Endodermal cell (in vitro differentiated cells): ENCODE data around the gene BBS9. TPM values are rescaled to one million over a fixed set of nuclear protein-coding genes. Genes with fewer than 3 reads are reported as not detected.

Source experiments
- DNase-seq: peaks from one replicate; pipeline ENCODE4 v3.0.0-alpha.2; 2017
- H3K27ac ChIP-seq: 2 replicates; pipeline ENCODE4 v1.5.1; 2013; ENCODE audit warnings: mild to moderate bottlenecking, low read depth, low read length, moderate library complexity
- H3K27me3 ChIP-seq: 2 replicates; pipeline ENCODE4 v1.6.1; 2013; ENCODE audit warnings: mild to moderate bottlenecking, low read length, moderate library complexity; ENCODE audit not compliant: insufficient read depth, control insufficient read depth, poor library complexity, severe bottlenecking
- H3K36me3 ChIP-seq: 2 replicates; pipeline ENCODE4 v1.7.0; 2013; ENCODE audit warnings: mild to moderate bottlenecking, low read length, moderate library complexity; ENCODE audit not compliant: control insufficient read depth, insufficient read depth
- H3K4me1 ChIP-seq: one replicate; pipeline ENCODE4 v1.7.0; 2013; ENCODE audit warnings: low read length; ENCODE audit not compliant: control insufficient read depth, insufficient read depth
- H3K4me3 ChIP-seq: 2 replicates; pipeline ENCODE4 v1.5.1; 2013; ENCODE audit warnings: mild to moderate bottlenecking, low read length, moderate library complexity
- H3K9ac ChIP-seq: 2 replicates; pipeline ENCODE4 v1.6.1; 2013; ENCODE audit warnings: mild to moderate bottlenecking, low read length, moderate library complexity; ENCODE audit not compliant: poor library complexity, severe bottlenecking; ENCODE audit errors: extremely low read depth
- H3K9me3 ChIP-seq: 2 replicates; pipeline ENCODE4 v1.6.1; 2013; ENCODE audit warnings: mild to moderate bottlenecking, low read length, moderate library complexity; ENCODE audit not compliant: control insufficient read depth
- H3K27ac Mint-ChIP-seq: 2 replicates; pipeline ENCODE4 v1.8.0; 2020; ENCODE audit warnings: mixed read lengths
- H3K27me3 Mint-ChIP-seq: 2 replicates; pipeline ENCODE4 v1.8.0; 2021; ENCODE audit warnings: mild to moderate bottlenecking, mixed read lengths; ENCODE audit not compliant: insufficient read depth
- H3K36me3 Mint-ChIP-seq: 2 replicates; pipeline ENCODE4 v1.8.0; 2020; ENCODE audit warnings: low read depth, mixed read lengths
- H3K4me1 Mint-ChIP-seq: 2 replicates; pipeline ENCODE4 v1.8.0; 2020; ENCODE audit warnings: mixed read lengths
- H3K4me3 Mint-ChIP-seq: 2 replicates; pipeline ENCODE4 v1.8.0; 2020; ENCODE audit warnings: mild to moderate bottlenecking, moderate library complexity, mixed read lengths
- H3K9me3 Mint-ChIP-seq: 2 replicates; pipeline ENCODE4 v1.8.0; 2020; ENCODE audit warnings: mild to moderate bottlenecking, mixed read lengths
- WGBS, 2 experiments: methylation state at CpG; one replicate each; pipeline versions ENCODE4 v1.1.5 to v1.1.7; 2013; ENCODE audit warnings: missing lambda C conversion rate in 2 of 2, mixed read lengths in 1 of 2; ENCODE audit not compliant: insufficient coverage in 1 of 2, insufficient read length in 1 of 2; 5-methylcytosine and 5-hydroxymethylcytosine counted together
- total RNA-seq, 2 donors: library from RNA; stranded (reverse); fragmentation: NEBNext Ultra II Directional in 1 of 2; extraction: Animal tissue kit (Norgen Biotek cat#: 25700) in 1 of 2; gene quantifications; 2 replicates in 1 of 2; 3 replicates in 1 of 2; pipeline ENCODE4 v1.2.1, GENCODE V29; 2021
- TF ChIP-seq, protein P1 (sequence below): fragments of 200-600 bp; sonication (generic); conservative IDR thresholded peaks from 2 replicates; pipeline ENCODE4 v1.5.0; 2021; ENCODE audit warnings: antibody characterized with exemption, mild to moderate bottlenecking

Gene BBS9
- total RNA-seq, 2 donors from 2014 or later: 20.7 to 21.6 TPM

- no peaks in the 10 kb centered on the region for H3K27me3 ChIP-seq
- no peak overlapping the region for H3K4me3 ChIP-seq
- WGBS, 2 experiments: 93 to 100% methylated on average over 1 of the region's 2 CpGs
- H3K36me3 Mint-ChIP-seq: no peaks in the 10 kb centered on the region
- no peaks in the 10 kb centered on the region for H3K4me1 ChIP-seq
- no peak for DNase-seq
- TF ChIP-seq, protein P1, sequence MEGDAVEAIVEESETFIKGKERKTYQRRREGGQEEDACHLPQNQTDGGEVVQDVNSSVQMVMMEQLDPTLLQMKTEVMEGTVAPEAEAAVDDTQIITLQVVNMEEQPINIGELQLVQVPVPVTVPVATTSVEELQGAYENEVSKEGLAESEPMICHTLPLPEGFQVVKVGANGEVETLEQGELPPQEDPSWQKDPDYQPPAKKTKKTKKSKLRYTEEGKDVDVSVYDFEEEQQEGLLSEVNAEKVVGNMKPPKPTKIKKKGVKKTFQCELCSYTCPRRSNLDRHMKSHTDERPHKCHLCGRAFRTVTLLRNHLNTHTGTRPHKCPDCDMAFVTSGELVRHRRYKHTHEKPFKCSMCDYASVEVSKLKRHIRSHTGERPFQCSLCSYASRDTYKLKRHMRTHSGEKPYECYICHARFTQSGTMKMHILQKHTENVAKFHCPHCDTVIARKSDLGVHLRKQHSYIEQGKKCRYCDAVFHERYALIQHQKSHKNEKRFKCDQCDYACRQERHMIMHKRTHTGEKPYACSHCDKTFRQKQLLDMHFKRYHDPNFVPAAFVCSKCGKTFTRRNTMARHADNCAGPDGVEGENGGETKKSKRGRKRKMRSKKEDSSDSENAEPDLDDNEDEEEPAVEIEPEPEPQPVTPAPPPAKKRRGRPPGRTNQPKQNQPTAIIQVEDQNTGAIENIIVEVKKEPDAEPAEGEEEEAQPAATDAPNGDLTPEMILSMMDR: no peak
- H3K27me3 Mint-ChIP-seq: no peaks in the 10 kb centered on the region
- H3K27ac Mint-ChIP-seq: no peak overlapping the region
- no peaks in the 10 kb centered on the region for H3K36me3 ChIP-seq
- H3K9ac ChIP-seq: no peak overlapping the region
- H3K27ac ChIP-seq: no peak overlapping the region
- peaks cover 19% of the 10 kb centered on the region for H3K9me3 Mint-ChIP-seq
- peaks cover 9% of the 10 kb centered on the region for H3K9me3 ChIP-seq
- H3K4me3 Mint-ChIP-seq: no peak overlapping the region
- peaks cover 4% of the 10 kb centered on the region for H3K4me1 Mint-ChIP-seq
Measured at GRCh38 chr7:33619264-33619663, 489.9 kb downstream of the BBS9 start.

DNA sequence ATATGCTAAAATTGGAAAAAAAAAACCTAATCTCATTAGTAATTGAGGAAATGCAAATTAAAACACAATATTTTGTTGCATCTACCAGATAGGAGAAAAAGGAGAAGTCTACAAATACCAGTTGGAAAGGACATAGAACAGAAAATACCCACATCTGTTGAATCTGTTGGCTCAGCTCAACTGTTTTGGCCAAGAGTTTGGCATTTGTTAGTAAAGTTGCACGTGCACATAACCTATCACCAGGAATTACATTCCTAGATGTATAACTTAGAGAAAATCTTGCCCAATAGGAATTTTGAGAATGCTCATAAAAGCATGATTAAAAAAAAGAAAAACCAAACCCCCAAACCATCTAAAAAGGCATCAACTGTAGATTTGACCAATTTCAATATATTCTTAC, 493.9 kb downstream of the BBS9 start:
- DNase-seq: no peak
- no peaks in the 10 kb centered on the region for H3K36me3 ChIP-seq
- Mint-ChIP-seq H3K27me3 (no peaks in the 10 kb centered on the region), H3K4me3 (no peak overlapping the region), H3K9me3 (peaks cover 41% of the 10 kb centered on the region), H3K27ac (no peak overlapping the region), H3K36me3 (peaks cover 15% of the 10 kb centered on the region), H3K4me1 (peaks cover 3% of the 10 kb centered on the region)
- H3K27ac ChIP-seq: no peak overlapping the region
- TF ChIP-seq, protein P1: no peak
- WGBS, 2 experiments: 92% methylated on average over 1 of the region's 1 CpG; no CpG with 5 or more reads in 1 of the 2 experiments
- H3K4me3 ChIP-seq: no peak overlapping the region
- peaks cover 24% of the 10 kb centered on the region for H3K9me3 ChIP-seq
- H3K27me3 ChIP-seq: no peaks in the 10 kb centered on the region
- no peaks in the 10 kb centered on the region for H3K4me1 ChIP-seq
- no peak overlapping the region for H3K9ac ChIP-seq

GRCh38 chr7:33624215-33624614, 494.9 kb downstream of the BBS9 start:
- peaks cover 15% of the 10 kb centered on the region for H3K36me3 Mint-ChIP-seq
- TF ChIP-seq, protein P1: no peak
- H3K27me3 Mint-ChIP-seq: no peaks in the 10 kb centered on the region
- H3K4me3 Mint-ChIP-seq: no peak overlapping the region
- no peaks in the 10 kb centered on the region for H3K4me1 ChIP-seq
- no peak overlapping the region for H3K27ac ChIP-seq
- H3K36me3 ChIP-seq: no peaks in the 10 kb centered on the region
- no peak overlapping the region for H3K4me3 ChIP-seq
- peaks cover 41% of the 10 kb centered on the region for H3K9me3 Mint-ChIP-seq
- H3K9me3 ChIP-seq: peaks cover 24% of the 10 kb centered on the region
- no peak for DNase-seq
- H3K27me3 ChIP-seq: no peaks in the 10 kb centered on the region
- H3K4me1 Mint-ChIP-seq: peaks cover 8% of the 10 kb centered on the region
- no peak overlapping the region for H3K27ac Mint-ChIP-seq
- H3K9ac ChIP-seq: no peak overlapping the region
